ENCODE measurements around the gene EWSR1.

GRCh38 chr22:29319072-29319471 is 51.0 kb downstream of the EWSR1 start:
- no peak for TF ChIP-seq CTCF (IDR thresholded peaks at IDR 0.05)
- TF ChIP-seq EZH2 (IDR thresholded peaks at IDR 0.05; ENCODE audit: borderline replicate concordance, insufficient read depth, low read depth, low read length, poor library complexity, severe bottlenecking): no peak

Data from B cell (primary cell).